ENCODE data around the gene TBC1D10A.
A peak's percentile ranks its signal among the peaks of the same experiment; 100 is the strongest.

Gene TBC1D10A

GRCh38 chr22:30284666-30285065 is 42.1 kb downstream of the TBC1D10A start:
- H3K9me3 ChIP-seq (ENCODE audit: control insufficient read depth, low read length) = no peaks in the 10 kb centered on the region
- 90 to 100% methylated on average over 2 to 4 of the region's 4 CpGs for WGBS, 2 experiments (ENCODE audit: insufficient coverage in 2 of 2)
- no peak overlapping the region for H3K4me3 ChIP-seq (ENCODE audit: extremely low read depth, insufficient read depth, low read length, poor library complexity, severe bottlenecking)
- H3K36me3 ChIP-seq (ENCODE audit: control insufficient read depth, insufficient read depth, low read length) = no peaks in the 10 kb centered on the region
- H3K27ac ChIP-seq (ENCODE audit: low read depth, low read length, severe bottlenecking) = no peak overlapping the region
- peaks cover 6% of the 10 kb centered on the region for H3K4me1 ChIP-seq (ENCODE audit: control insufficient read depth, insufficient read depth, low read length, poor library complexity, severe bottlenecking)

GRCh38 chr22:30284172-30284571 is 42.6 kb downstream of the TBC1D10A start:
- no peaks in the 10 kb centered on the region for H3K36me3 ChIP-seq (ENCODE audit: control insufficient read depth, insufficient read depth, low read length)
- H3K4me1 ChIP-seq (ENCODE audit: control insufficient read depth, insufficient read depth, low read length, poor library complexity, severe bottlenecking) = peaks cover 6% of the 10 kb centered on the region
- H3K4me3 ChIP-seq (ENCODE audit: extremely low read depth, insufficient read depth, low read length, poor library complexity, severe bottlenecking) = no peak overlapping the region
- WGBS, 2 experiments (ENCODE audit: insufficient coverage in 2 of 2) = 83 to 93% methylated on average over 6 to 9 of the region's 9 CpGs
- H3K9me3 ChIP-seq (ENCODE audit: control insufficient read depth, low read length) = no peaks in the 10 kb centered on the region
- H3K27ac ChIP-seq (ENCODE audit: low read depth, low read length, severe bottlenecking) = no peak overlapping the region

GRCh38 chr22:30283342-30283741 is 43.4 kb downstream of the TBC1D10A start:
- Histone ChIP-seq H3K4me3 (ENCODE audit: extremely low read depth, insufficient read depth, low read length, poor library complexity, severe bottlenecking) (no peak overlapping the region), H3K36me3 (ENCODE audit: control insufficient read depth, insufficient read depth, low read length) (no peaks in the 10 kb centered on the region), H3K27ac (ENCODE audit: low read depth, low read length, severe bottlenecking) (no peak overlapping the region), H3K9me3 (ENCODE audit: control insufficient read depth, low read length) (no peaks in the 10 kb centered on the region), H3K4me1 (ENCODE audit: control insufficient read depth, insufficient read depth, low read length, poor library complexity, severe bottlenecking) (peaks cover 3% of the 10 kb centered on the region)
- 98 to 100% methylated on average over 4 of the region's 4 CpGs for WGBS, 2 experiments (ENCODE audit: insufficient coverage in 2 of 2)

GRCh38 chr22:30282616-30283046 is 44.1 kb downstream of the TBC1D10A start:
- Histone ChIP-seq H3K4me1 (ENCODE audit: control insufficient read depth, insufficient read depth, low read length, poor library complexity, severe bottlenecking) (peaks cover 6% of the 10 kb centered on the region), H3K27ac (ENCODE audit: low read depth, low read length, severe bottlenecking) (no peak overlapping the region), H3K36me3 (ENCODE audit: control insufficient read depth, insufficient read depth, low read length) (no peaks in the 10 kb centered on the region), H3K9me3 (ENCODE audit: control insufficient read depth, low read length) (no peaks in the 10 kb centered on the region), H3K4me3 (ENCODE audit: extremely low read depth, insufficient read depth, low read length, poor library complexity, severe bottlenecking) (no peak overlapping the region)
- 86 to 98% methylated on average over 5 of the region's 7 CpGs for WGBS, 2 experiments (ENCODE audit: insufficient coverage in 2 of 2)

GRCh38 chr22:30280505-30280904 is 46.2 kb downstream of the TBC1D10A start:
- Histone ChIP-seq H3K9me3 (ENCODE audit: control insufficient read depth, low read length) (no peaks in the 10 kb centered on the region), H3K4me1 (ENCODE audit: control insufficient read depth, insufficient read depth, low read length, poor library complexity, severe bottlenecking) (peaks cover 6% of the 10 kb centered on the region), H3K4me3 (ENCODE audit: extremely low read depth, insufficient read depth, low read length, poor library complexity, severe bottlenecking) (no peak overlapping the region), H3K36me3 (ENCODE audit: control insufficient read depth, insufficient read depth, low read length) (no peaks in the 10 kb centered on the region), H3K27ac (ENCODE audit: low read depth, low read length, severe bottlenecking) (no peak overlapping the region)
- WGBS, 2 experiments (ENCODE audit: insufficient coverage in 2 of 2) = 90 to 96% methylated on average over 3 to 5 of the region's 8 CpGs

- whole genome bisulfite sequencing, 2 experiments (ENCODE audit: insufficient coverage in 2 of 2) = 100% methylated on average over 3 to 4 of the region's 5 CpGs
- Histone ChIP-seq H3K27ac (ENCODE audit: low read depth, low read length, severe bottlenecking) (no peak overlapping the region), H3K4me1 (ENCODE audit: control insufficient read depth, insufficient read depth, low read length, poor library complexity, severe bottlenecking) (peaks cover 6% of the 10 kb centered on the region), H3K9me3 (ENCODE audit: control insufficient read depth, low read length) (no peaks in the 10 kb centered on the region), H3K36me3 (ENCODE audit: control insufficient read depth, insufficient read depth, low read length) (no peaks in the 10 kb centered on the region), H3K4me3 (ENCODE audit: extremely low read depth, insufficient read depth, low read length, poor library complexity, severe bottlenecking) (no peak overlapping the region)
Measured at GRCh38 chr22:30279932-30280331, 46.8 kb downstream of the TBC1D10A start.

GRCh38 chr22:30279046-30279788 is 47.5 kb downstream of the TBC1D10A start:
- no peaks in the 10 kb centered on the region for H3K36me3 ChIP-seq (ENCODE audit: control insufficient read depth, insufficient read depth, low read length)
- H3K4me1 ChIP-seq (ENCODE audit: control insufficient read depth, insufficient read depth, low read length, poor library complexity, severe bottlenecking) = peaks cover 6% of the 10 kb centered on the region
- 86 to 88% methylated on average over 10 to 14 of the region's 16 CpGs for WGBS, 2 experiments (ENCODE audit: insufficient coverage in 2 of 2)
- H3K27ac ChIP-seq (ENCODE audit: low read depth, low read length, severe bottlenecking) = no peak overlapping the region
- no peak overlapping the region for H3K4me3 ChIP-seq (ENCODE audit: extremely low read depth, insufficient read depth, low read length, poor library complexity, severe bottlenecking)
- no peaks in the 10 kb centered on the region for H3K9me3 ChIP-seq (ENCODE audit: control insufficient read depth, low read length)

- peak overlapping the region; percentile 11 for H3K27ac ChIP-seq (ENCODE audit: low read depth, low read length, severe bottlenecking)
- no peaks in the 10 kb centered on the region for H3K9me3 ChIP-seq (ENCODE audit: control insufficient read depth, low read length)
- H3K4me3 ChIP-seq (ENCODE audit: extremely low read depth, insufficient read depth, low read length, poor library complexity, severe bottlenecking) = no peak overlapping the region
- H3K36me3 ChIP-seq (ENCODE audit: control insufficient read depth, insufficient read depth, low read length) = no peaks in the 10 kb centered on the region
- peaks cover 6% of the 10 kb centered on the region for H3K4me1 ChIP-seq (ENCODE audit: control insufficient read depth, insufficient read depth, low read length, poor library complexity, severe bottlenecking)
- WGBS, 2 experiments (ENCODE audit: insufficient coverage in 2 of 2) = 59 to 60% methylated on average over 9 to 10 of the region's 14 CpGs
Measured at GRCh38 chr22:30277547-30278344, 49.0 kb downstream of the TBC1D10A start.

- no peak overlapping the region for H3K4me3 ChIP-seq (ENCODE audit: extremely low read depth, insufficient read depth, low read length, poor library complexity, severe bottlenecking)
- peaks cover 6% of the 10 kb centered on the region for H3K4me1 ChIP-seq (ENCODE audit: control insufficient read depth, insufficient read depth, low read length, poor library complexity, severe bottlenecking)
- WGBS, 2 experiments (ENCODE audit: insufficient coverage in 2 of 2) = 90 to 95% methylated on average over 8 of the region's 8 CpGs
Measured at GRCh38 chr22:30276039-30276438, 50.7 kb downstream of the TBC1D10A start.

GRCh38 chr22:30275625-30276024 is 51.1 kb downstream of the TBC1D10A start:
- no peaks in the 10 kb centered on the region for H3K36me3 ChIP-seq (ENCODE audit: control insufficient read depth, insufficient read depth, low read length)
- H3K9me3 ChIP-seq (ENCODE audit: control insufficient read depth, low read length) = no peaks in the 10 kb centered on the region
- no peak overlapping the region for H3K4me3 ChIP-seq (ENCODE audit: extremely low read depth, insufficient read depth, low read length, poor library complexity, severe bottlenecking)
- H3K4me1 ChIP-seq (ENCODE audit: control insufficient read depth, insufficient read depth, low read length, poor library complexity, severe bottlenecking) = peaks cover 6% of the 10 kb centered on the region
- no peak overlapping the region for H3K27ac ChIP-seq (ENCODE audit: low read depth, low read length, severe bottlenecking)
- 82 to 93% methylated on average over 6 of the region's 8 CpGs for WGBS, 2 experiments (ENCODE audit: insufficient coverage in 2 of 2)

More at GRCh38 chr22:30276039-30276438, 50.7 kb downstream of the TBC1D10A start:
- Histone ChIP-seq H3K36me3 (ENCODE audit: control insufficient read depth, insufficient read depth, low read length) (no peaks in the 10 kb centered on the region), H3K9me3 (ENCODE audit: control insufficient read depth, low read length) (no peaks in the 10 kb centered on the region), H3K27ac (ENCODE audit: low read depth, low read length, severe bottlenecking) (no peak overlapping the region)

GRCh38 chr22:30274437-30274812 is 52.3 kb downstream of the TBC1D10A start:
- Histone ChIP-seq H3K9me3 (ENCODE audit: control insufficient read depth, low read length) (no peaks in the 10 kb centered on the region), H3K4me3 (ENCODE audit: extremely low read depth, insufficient read depth, low read length, poor library complexity, severe bottlenecking) (no peak overlapping the region), H3K4me1 (ENCODE audit: control insufficient read depth, insufficient read depth, low read length, poor library complexity, severe bottlenecking) (peaks cover 6% of the 10 kb centered on the region), H3K27ac (ENCODE audit: low read depth, low read length, severe bottlenecking) (no peak overlapping the region), H3K36me3 (ENCODE audit: control insufficient read depth, insufficient read depth, low read length) (no peaks in the 10 kb centered on the region)
- WGBS, 2 experiments (ENCODE audit: insufficient coverage in 2 of 2) = 76 to 94% methylated on average over 3 to 6 of the region's 9 CpGs

Data from mesodermal cell (in vitro differentiated cells).